ENCODE results near the gene ADAP1. TPM values are rescaled to one million over a fixed set of nuclear protein-coding genes. Genes with fewer than 3 reads are reported as not detected.

ADAP1 gene
- total RNA-seq, 1 experiment from 2014 or later, result 34.0 TPM

DNA sequence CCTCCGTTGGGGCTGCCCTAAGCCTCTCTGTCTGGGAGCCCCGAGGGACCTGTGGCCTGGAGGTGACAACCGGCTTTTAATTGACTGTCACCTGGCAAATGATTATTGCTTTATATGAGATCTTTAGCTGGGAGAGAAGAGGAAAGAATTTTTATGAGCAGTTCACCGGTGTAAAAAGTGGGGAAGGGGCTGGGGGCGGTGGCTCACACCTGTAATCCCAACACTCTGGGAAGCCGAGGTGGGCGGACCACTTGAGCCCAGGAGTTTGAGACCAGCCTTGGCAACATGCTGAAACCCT is 23.5 kb upstream of the ADAP1 start:
- BruUV-seq (replicated peaks), result no TSS peak
- CTCF ChIA-PET, result interaction anchor here (1.4 kb wide), 1 partner anchor 15 kb away, joined by 3 read pairs; no protein-coding TSS in a partner anchor
- H3K4me3 ChIP-seq (replicated peaks in 1 of 2; ENCODE audit: low read depth in 1 of 2, low read length in 2 of 2), result no peak overlapping the region
- RAD21 ChIA-PET (ENCODE audit: low non-redundant PET in 1 of 2, low total read pairs in 2 of 2, uncharacterized antibody in 2 of 2, unreplicated experiment in 2 of 2), result no interaction called here
- no peaks in the 10 kb centered on the region for H3K9me2 ChIP-seq (ENCODE audit: insufficient read depth)
- H3K4me2 ChIP-seq (ENCODE audit: low read length), result no peak overlapping the region
- POLR2A ChIA-PET, result no interaction called here
- no peak for TF ChIP-seq POLR2A (IDR thresholded peaks at IDR 0.05; ENCODE audit: borderline replicate concordance, extremely low read depth, insufficient read depth, insufficient read length)
- no peak for TF ChIP-seq SP1 (IDR thresholded peaks at IDR 0.05; ENCODE audit: low read depth)
- H3K9ac ChIP-seq (ENCODE audit: low read length), result no peak overlapping the region
- peaks cover 0 to 5% of the 10 kb centered on the region in 2 experiments; a peak in 2 of 4 replicates for H3K4me1 ChIP-seq (ENCODE audit: control insufficient read depth in 1 of 2, insufficient read depth in 2 of 2, low read length in 2 of 2)
- peaks cover 6% of the 10 kb centered on the region; the same call in 1 of the 2 replicates for H4K20me1 ChIP-seq (ENCODE audit: insufficient read depth)
- peaks cover 23% of the 10 kb centered on the region for H3K79me2 ChIP-seq (ENCODE audit: insufficient read depth, low read length)
- no peak for ATAC-seq
- H3K27me3 ChIP-seq (ENCODE audit: insufficient read depth, low read length), result no peaks in the 10 kb centered on the region
- DNase-seq (ENCODE audit: low read depth, low spot score), result no peak
- H2AFZ ChIP-seq (ENCODE audit: low read depth, low read length, poor library complexity, severe bottlenecking), result no peak overlapping the region
- H3K9me3 ChIP-seq (ENCODE audit: control insufficient read depth in 1 of 2, insufficient read depth in 1 of 2, low read depth in 1 of 2, low read length in 2 of 2), result no peaks in the 10 kb centered on the region; a peak in 1 of 4 replicates
- intact Hi-C loops (cut with micrococcal nuclease), result no loop called here
- peaks cover 2 to 4% of the 10 kb centered on the region in 2 experiments; a peak in 2 of 4 replicates for H3K36me3 ChIP-seq (ENCODE audit: control insufficient read depth in 1 of 2, insufficient read depth in 2 of 2, low read length in 2 of 2)
- H3K27ac ChIP-seq (ENCODE audit: low read depth, low read length), result no peak overlapping the region

- ChIA-PET CTCF (interaction anchor here (2.4 kb wide), 1 partner anchor 16 kb away, joined by 12 read pairs; no protein-coding TSS in a partner anchor), POLR2A (no interaction called here), RAD21 (ENCODE audit: low non-redundant PET in 1 of 2, low total read pairs in 2 of 2, uncharacterized antibody in 2 of 2, unreplicated experiment in 2 of 2) (no interaction called here)
- DNase-seq (ENCODE audit: low read depth, low spot score) (no peak), ATAC-seq (no peak)
- Histone ChIP-seq H2AFZ (ENCODE audit: low read depth, low read length, poor library complexity, severe bottlenecking) (no peak overlapping the region), H3K4me2 (ENCODE audit: low read length) (no peak overlapping the region), H3K4me1 (ENCODE audit: control insufficient read depth in 1 of 2, insufficient read depth in 2 of 2, low read length in 2 of 2) (peaks cover 0 to 5% of the 10 kb centered on the region in 2 experiments; a peak in 2 of 4 replicates), H3K9ac (ENCODE audit: low read length) (no peak overlapping the region), H3K4me3 (replicated peaks in 1 of 2; ENCODE audit: low read depth in 1 of 2, low read length in 2 of 2) (no peak overlapping the region), H3K27ac (ENCODE audit: low read depth, low read length) (no peak overlapping the region; the same call in 1 of the 2 replicates), H3K9me3 (ENCODE audit: control insufficient read depth in 1 of 2, insufficient read depth in 1 of 2, low read depth in 1 of 2, low read length in 2 of 2) (no peaks in the 10 kb centered on the region; a peak in 1 of 4 replicates), H3K9me2 (ENCODE audit: insufficient read depth) (no peaks in the 10 kb centered on the region), H3K27me3 (ENCODE audit: insufficient read depth, low read length) (no peaks in the 10 kb centered on the region), H3K79me2 (ENCODE audit: insufficient read depth, low read length) (peaks cover 28% of the 10 kb centered on the region), H3K36me3 (ENCODE audit: control insufficient read depth in 1 of 2, insufficient read depth in 2 of 2, low read length in 2 of 2) (peaks cover 8 to 9% of the 10 kb centered on the region in 2 experiments; a peak in 2 of 4 replicates), H4K20me1 (ENCODE audit: insufficient read depth) (peaks cover 10% of the 10 kb centered on the region; the same call in 1 of the 2 replicates)
- TF ChIP-seq, protein P1, sequence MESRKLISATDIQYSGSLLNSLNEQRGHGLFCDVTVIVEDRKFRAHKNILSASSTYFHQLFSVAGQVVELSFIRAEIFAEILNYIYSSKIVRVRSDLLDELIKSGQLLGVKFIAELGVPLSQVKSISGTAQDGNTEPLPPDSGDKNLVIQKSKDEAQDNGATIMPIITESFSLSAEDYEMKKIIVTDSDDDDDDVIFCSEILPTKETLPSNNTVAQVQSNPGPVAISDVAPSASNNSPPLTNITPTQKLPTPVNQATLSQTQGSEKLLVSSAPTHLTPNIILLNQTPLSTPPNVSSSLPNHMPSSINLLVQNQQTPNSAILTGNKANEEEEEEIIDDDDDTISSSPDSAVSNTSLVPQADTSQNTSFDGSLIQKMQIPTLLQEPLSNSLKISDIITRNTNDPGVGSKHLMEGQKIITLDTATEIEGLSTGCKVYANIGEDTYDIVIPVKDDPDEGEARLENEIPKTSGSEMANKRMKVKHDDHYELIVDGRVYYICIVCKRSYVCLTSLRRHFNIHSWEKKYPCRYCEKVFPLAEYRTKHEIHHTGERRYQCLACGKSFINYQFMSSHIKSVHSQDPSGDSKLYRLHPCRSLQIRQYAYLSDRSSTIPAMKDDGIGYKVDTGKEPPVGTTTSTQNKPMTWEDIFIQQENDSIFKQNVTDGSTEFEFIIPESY (IDR thresholded peaks at IDR 0.05; ENCODE audit: extremely low read depth, insufficient replicate concordance, low read length), result no peak
- no peak for TF ChIP-seq JUND (IDR thresholded peaks at IDR 0.05)
- TF ChIP-seq ELF1 (IDR thresholded peaks at IDR 0.05; ENCODE audit: borderline replicate concordance, low read depth), result no peak
- no peak for TF ChIP-seq CEBPB (IDR thresholded peaks at IDR 0.05; ENCODE audit: low read depth)
- TF ChIP-seq SP1 (IDR thresholded peaks at IDR 0.05; ENCODE audit: low read depth), result no peak
- TF ChIP-seq ZNF274 (IDR thresholded peaks at IDR 0.05; ENCODE audit: low read depth, low read length), result no peak
- no peak for TF ChIP-seq ATF3 (IDR thresholded peaks at IDR 0.05)
- TF ChIP-seq REST (IDR thresholded peaks at IDR 0.05; ENCODE audit: low read depth), result no peak
- TF ChIP-seq ZFX (IDR thresholded peaks at IDR 0.05), result no peak
- TF ChIP-seq, protein P2, sequence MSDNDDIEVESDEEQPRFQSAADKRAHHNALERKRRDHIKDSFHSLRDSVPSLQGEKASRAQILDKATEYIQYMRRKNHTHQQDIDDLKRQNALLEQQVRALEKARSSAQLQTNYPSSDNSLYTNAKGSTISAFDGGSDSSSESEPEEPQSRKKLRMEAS (IDR thresholded peaks at IDR 0.05), result no peak
- TF ChIP-seq RAD21 (IDR thresholded peaks at IDR 0.05; ENCODE audit: low read depth), result no peak
- no peak for TF ChIP-seq EZH2phosphoT487 (IDR thresholded peaks at IDR 0.05; ENCODE audit: borderline replicate concordance)
- BruUV-seq (replicated peaks), result no TSS peak
- intact Hi-C loops (cut with micrococcal nuclease), result no loop called here
Measured at GRCh38 chr7:977326-978048, 23.0 kb upstream of the ADAP1 start.
